Cerebellar cortex (tissue), 1 donor: ENCODE results near the gene ENOX1.

Experiments used
- DNase-seq: peaks from one replicate; pipeline ENCODE4 v3.0.0-alpha.2; 2015; ENCODE audit warnings: low spot score

ENOX1 gene

DNA sequence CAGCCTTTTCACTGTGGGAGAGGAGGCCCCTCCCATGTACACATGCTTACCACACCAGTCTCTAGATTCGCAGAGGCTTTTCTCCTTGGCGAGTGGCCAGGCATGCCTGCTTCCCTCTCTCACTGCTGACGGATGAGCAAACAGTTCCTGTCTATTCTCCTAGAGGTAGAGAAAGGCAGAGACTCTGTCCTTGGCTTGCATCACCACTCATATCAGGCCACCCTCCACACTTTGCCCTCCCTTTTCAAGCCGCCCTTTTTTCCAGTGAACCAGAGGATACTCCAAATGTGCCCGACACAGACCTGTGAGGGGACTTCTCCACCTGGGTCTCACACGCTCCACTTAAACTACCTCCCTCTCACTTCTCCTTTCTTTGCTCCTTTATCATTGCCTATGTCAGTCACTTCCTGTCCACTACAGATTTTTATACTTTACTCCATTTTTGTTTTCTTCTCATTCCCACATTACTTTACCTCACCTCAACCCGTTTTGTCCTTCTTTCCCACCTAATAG, 478.8 kb downstream of the ENOX1 start:
- DNase-seq = no peak

- DNase-seq = no peak
These were observed 479.4 kb downstream of the ENOX1 start for GRCh38 chr13:43307221-43307920.

DNA sequence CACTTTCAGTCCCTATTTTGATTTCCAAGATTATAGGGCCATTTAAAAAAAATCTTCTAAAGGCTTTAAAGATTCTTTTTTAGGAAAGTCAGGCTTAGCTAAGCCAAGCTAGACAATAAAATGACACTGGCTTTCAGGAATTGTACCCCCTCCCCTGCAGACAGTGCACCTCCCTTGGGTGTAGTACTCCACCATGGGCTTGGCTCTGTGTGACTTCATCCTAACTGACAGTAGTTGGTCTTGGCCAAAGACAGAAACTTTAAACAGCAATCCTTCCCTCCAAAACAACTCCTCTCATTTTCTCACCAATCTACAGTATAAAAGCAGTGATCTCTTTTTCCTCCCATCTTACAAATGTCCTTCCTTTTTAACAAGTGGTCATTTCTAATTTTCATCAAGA, 480.4 kb downstream of the ENOX1 start:
- no peak for DNase-seq

DNA sequence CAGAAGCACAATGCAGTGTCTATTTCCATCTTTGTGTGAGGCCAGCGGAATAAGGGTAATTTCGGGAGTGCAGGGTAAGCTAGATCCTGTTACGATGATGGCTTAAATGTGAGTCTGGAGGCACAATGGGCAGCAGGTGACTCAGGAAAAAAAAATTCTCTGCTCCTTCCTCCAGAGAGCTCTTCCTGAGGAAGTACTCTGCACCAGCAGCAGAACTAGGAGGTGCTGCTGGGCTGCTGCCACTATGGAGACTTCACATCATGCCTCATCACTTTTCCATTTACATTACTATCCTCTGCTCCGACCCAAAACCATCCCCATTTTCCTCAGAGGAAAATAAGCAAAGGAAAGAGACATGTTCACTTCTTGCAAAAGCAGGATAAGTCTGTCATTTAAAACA, 481.4 kb downstream of the ENOX1 start:
- DNase-seq = no peak

DNA sequence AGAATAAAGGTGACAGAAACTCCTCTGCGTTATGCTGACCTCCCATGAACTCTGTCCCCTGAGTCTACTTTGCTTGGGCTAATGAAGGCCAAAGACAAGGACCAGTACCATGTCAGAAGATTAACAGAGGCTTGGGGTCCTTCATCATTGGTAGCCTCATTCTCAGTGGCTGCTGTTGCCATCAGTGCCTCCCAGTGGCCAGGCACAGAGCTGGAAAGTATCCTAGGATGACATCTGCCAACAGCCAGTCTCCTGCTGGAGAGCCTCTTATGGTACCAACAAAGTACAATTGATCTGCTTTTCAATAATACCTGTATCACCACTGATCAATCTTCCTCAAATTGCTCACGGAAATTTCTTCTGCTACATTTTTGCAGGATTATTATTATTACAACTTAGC, 481.8 kb downstream of the ENOX1 start:
- DNase-seq = no peak

GRCh38 chr13:43304449-43304848, 482.3 kb downstream of the ENOX1 start:
- DNase-seq = no peak

DNA sequence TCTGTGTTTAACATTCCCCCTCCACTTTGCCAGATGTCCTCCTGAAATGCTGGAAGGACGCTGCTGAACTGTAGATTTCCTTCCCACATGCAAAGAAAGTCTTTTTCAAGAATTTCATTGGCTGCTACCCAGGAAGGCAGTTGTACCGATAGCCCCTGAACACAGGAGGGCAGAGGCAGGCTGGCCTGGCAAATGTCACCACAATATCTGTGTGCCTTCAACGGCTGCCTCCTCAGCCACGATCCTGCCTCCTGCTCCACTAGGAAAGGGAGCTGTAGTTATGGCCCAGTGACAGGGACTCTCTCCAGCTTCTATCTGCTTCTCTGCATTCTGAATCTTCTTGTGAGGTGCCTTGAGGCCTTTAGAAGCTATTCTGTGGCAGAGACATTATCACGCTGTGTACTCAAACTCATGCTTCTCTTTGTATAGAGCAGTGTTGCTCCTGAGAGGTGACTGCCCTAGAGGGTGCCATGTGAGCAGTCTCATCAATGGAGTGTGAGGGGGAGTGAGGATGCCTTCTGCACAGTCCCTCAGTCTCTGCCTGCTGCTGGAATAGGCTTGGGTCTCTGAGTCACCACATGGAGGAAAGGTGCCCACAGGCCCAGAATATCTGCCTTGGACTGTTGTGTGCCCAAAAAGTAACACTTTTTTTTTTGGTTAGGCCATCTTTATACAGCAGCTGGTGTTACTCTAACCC, 483.6 kb downstream of the ENOX1 start:
- DNase-seq = peak; percentile 34

DNA sequence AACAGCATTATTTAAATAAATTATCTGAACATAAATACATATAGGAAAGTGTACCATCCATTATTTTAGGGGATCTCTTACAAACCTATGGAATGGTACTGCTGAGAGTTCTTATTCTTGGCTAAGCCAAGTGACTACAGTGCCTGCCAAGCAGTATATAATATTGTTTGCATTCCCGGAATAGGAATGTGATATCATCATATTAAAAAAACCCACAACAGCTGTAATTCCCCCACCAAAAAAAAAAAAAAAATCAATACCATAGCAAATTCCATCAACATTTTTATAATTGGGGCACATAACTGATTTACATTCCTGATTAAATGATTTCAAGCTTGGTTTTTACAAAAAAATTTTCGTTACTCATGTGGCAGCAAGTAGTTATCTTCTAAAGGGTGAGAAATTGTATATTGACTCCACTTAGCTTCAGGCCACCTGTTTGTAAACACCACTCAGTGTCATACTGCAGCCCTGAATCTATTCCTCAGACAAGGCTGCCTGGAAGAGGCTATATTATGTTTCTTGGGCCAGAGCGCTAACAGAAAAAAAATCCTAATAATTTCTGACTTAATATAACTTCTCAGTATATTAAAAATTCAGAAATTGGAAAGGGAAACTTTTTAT, 485.3 kb downstream of the ENOX1 start:
- no peak for DNase-seq

DNA sequence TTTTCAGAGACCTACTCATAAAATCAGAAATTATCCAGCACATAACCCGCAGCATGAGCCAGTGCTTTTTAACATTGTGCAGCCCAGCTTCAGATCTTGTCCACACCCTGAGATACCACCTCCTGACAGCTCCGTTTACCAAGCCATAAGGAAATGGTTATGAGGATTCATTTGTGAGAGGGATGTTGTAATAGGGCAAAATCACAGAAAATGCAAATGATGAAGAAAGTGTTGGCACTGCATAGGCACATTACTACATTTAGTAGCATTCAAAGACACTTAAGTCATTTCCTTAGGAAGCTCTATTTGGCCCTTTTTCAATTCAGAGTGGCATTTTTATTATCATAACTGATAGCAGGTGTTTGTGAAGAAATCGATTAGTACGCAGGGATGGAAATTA, 485.9 kb downstream of the ENOX1 start:
- no peak for DNase-seq

DNA sequence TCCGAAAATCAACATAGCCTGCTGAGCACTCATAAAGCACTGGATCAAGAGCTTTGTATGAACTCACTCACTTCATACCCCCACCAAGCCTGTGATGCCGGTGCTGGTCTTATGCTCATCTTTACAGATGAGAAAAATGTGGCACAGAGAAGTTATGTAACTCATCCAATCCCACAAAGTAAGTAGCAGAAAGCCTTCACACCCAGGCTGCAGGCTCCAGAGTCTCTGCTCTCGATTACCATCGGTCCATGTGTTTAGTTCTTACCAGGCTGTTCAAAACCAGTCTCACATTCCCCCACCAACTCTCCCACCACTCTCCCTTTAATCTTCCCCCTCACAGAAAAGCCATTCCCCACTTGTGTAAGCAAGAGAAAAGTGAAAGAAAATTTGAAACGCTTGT, 487.4 kb downstream of the ENOX1 start:
- no peak for DNase-seq

GRCh38 chr13:43298816-43299215, 488.0 kb downstream of the ENOX1 start:
- no peak for DNase-seq

GRCh38 chr13:43297967-43298678, 488.6 kb downstream of the ENOX1 start:
- DNase-seq = no peak

DNA sequence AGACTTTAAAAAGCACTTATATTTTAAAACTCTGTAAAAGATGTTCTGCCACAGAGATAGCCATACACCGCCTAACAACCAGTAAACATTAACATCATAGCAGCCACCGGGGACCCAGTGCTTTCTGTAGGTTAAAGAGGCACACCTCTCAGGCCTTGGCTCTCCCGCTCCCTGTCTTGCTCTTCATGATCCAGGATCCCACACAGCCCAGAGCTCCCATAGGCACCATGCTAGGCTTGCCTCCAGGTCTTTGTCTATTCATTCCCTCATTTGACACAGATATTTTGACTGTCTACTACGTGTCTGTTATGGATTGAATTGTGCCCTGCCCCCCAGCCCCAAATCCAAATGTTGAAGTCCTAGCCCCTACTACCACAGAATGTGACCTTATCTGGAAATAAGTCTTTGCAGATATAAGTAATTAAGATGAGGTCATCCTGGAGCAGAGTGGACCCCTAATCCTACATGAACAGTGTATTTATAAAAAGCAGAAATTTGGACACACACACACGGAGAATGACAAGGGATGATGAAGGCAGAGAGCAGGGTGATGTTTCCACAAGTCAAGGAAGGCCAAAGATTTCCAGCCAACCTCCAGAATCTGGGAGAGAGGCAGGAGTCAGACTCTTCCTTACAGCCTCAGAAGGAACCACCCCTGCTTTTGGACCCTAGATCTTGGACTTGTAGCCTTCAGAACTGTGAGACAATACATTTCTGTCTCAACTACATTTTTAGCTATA, 490.8 kb downstream of the ENOX1 start:
- DNase-seq = no peak

- DNase-seq = no peak
These were observed 491.5 kb downstream of the ENOX1 start for GRCh38 chr13:43295321-43295720.

- DNase-seq = no peak
These were observed 492.4 kb downstream of the ENOX1 start for GRCh38 chr13:43294412-43294811.

DNA sequence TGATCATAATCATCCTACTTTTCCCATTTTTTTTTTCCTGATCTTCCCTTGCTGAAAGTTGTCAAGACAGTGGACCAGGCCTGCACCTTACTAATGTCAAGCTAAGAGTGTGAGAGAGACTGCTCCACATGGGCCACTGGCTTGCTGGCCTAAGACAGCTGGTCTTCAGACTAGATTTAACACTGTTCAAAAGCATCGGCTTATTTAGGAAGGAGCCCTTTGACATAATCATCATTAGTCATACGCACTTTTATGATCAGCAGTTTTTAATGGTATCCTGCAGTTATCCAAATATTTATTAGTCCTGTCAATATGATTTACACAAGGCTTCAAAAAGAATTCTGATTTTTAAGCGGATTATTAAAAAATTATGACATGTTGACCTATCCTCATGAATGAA, 492.8 kb downstream of the ENOX1 start:
- DNase-seq = no peak

- no peak for DNase-seq
These were observed 493.2 kb downstream of the ENOX1 start for GRCh38 chr13:43293561-43293960.

DNA sequence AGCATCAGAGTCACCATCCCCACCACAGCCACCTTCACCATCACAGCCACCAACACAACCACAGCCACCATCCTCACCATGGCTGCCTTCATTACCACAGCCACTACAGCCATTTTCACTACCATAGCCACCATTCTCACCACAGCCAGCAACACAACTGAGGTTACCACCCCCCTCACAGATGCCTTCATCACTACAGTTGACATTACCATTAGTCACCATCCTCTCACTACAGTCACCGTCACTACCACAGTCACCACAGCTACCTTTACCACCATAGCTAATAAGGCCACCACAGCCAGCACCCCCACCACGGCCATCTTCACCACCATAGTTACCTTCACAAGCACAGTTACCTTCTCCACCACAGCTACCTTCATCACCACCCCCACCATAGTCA, 493.8 kb downstream of the ENOX1 start:
- DNase-seq = no peak

GRCh38 chr13:43291287-43292060, 495.3 kb downstream of the ENOX1 start:
- DNase-seq = no peak

DNA sequence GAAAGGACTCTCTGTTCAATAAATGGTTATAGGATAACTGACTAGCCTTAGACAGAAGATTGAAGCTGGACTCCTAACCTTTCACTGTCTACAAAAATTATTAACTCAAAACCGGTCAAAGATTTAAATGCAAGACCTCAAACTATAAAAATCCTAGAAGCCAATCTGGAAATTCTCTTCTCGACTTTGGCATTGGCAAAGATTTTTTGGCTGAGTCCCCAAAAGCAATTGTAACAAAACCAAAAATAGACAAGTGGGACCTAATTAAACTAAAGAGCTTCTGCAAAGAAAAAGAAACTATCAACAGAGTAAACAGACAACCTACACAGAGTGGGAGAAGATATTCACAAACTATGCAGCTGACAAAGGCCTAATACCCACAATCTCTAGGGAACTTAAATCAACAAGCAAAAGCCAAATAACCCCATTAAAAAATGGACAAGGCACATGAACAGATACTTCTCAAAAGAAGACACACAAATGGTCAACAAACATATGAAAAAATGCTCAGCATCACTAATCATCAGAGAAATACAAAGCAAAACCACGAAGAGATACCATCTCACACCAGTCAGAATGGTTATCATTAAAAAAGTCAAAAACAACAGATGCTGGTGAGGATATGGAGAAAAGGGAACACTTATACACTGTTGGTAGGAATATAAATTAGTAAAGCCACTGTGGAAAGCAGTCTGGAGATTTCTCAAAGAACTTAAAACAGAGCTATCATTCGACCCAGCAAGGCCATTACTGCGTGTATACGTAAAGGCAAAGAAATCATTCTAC, 497.1 kb downstream of the ENOX1 start:
- DNase-seq = peak; percentile 7
